ENCODE measurements around the gene RUNX1. TPM values are rescaled to one million over a fixed set of nuclear protein-coding genes. Genes with fewer than 3 reads are reported as not detected.

RUNX1 gene
- total and polyA plus RNA-seq, 10 of the 15 experiments (the other 5 are each of a cell fraction or from before 2014, with no cell fraction given): 0.90 to 15.2 (median 4.1) TPM

DNA sequence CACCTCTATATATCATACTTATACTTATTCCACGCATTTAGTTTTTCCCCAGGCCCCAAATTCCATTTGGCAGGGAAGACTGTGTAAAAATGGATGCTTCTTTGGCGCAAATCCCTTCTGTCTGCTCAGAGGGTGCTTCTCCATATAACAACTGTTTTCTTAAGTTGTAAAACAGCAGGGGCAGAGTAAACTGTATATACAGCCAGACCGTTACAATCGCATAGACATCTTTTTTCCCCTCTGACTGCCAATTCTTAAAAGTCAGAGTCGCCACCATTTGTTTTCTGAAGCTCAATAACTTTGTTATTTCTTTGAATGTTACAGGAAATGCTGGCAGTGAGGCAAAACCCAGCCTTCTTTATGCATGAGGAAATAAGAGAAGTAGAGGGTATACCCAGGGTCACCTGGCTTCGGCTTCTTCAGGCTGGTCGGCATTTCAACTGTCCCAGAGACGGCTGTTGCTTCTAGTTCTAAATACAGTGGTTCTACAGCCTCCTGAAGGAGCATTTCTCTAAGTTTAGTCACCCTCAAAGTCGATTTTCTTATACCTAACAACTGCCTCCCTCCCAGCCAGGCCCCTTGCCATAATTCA lies 191.9 kb downstream of the RUNX1 start:
- POLR2A ChIA-PET: no interaction called here
- no TSS peak for BruUV-seq (replicated peaks)
- Histone ChIP-seq H3K27ac (ENCODE audit: control insufficient read depth, insufficient read depth) (no peak overlapping the region), H3K4me3 (no peak overlapping the region), H3K27me3 (replicated peaks in 1 of 2; ENCODE audit: control insufficient read depth in 2 of 2, insufficient read depth in 2 of 2, low read length in 1 of 2) (no peaks in the 10 kb centered on the region), H3K9ac (ENCODE audit: control insufficient read depth, insufficient read depth, low read length) (no peak overlapping the region), H4K20me1 (ENCODE audit: control insufficient read depth, insufficient read depth) (peaks cover 2% of the 10 kb centered on the region; the same call in 1 of the 2 replicates), H3K36me3 (ENCODE audit: control insufficient read depth in 2 of 2, insufficient read depth in 2 of 2, low read length in 1 of 2) (peaks cover 0 to 2% of the 10 kb centered on the region in 2 experiments; a peak in 2 of 4 replicates), H2AFZ (ENCODE audit: control insufficient read depth, low read depth, low read length) (no peak overlapping the region), H3K4me2 (ENCODE audit: control insufficient read depth, insufficient read depth) (no peak overlapping the region), H3K9me3 (replicated peaks; ENCODE audit: control insufficient read depth, insufficient read depth, low read length) (no peaks in the 10 kb centered on the region), H3K4me1 (ENCODE audit: control insufficient read depth, insufficient read depth, low read length) (no peaks in the 10 kb centered on the region), H3K79me2 (ENCODE audit: control insufficient read depth, insufficient read depth, low read length) (no peaks in the 10 kb centered on the region)
- intact Hi-C loops (cut with micrococcal nuclease; ENCODE audit: unreplicated experiment) (no loop called here), in situ Hi-C loops (cut with MboI) (loop anchor here (25.0 kb wide), 2 partner anchors 845 to 1595 kb away; partner anchors contain the start of gene IL10RB)
- SMC1A ChIA-PET (ENCODE audit: uncharacterized antibody, unreplicated experiment): interaction anchor here (0.6 to 1.3 kb wide), 2 partner anchors 30 to 1255 kb away, joined by 3 to 5 read pairs; no protein-coding TSS in a partner anchor
- WGBS (ENCODE audit: insufficient coverage, insufficient replicate concordance, low lambda C conversion rate, missing lambda C conversion rate): 42% methylated on average over 9 of the region's 9 CpGs
- CTCF ChIA-PET: no interaction called here
- FAIRE-seq: no peak
- RAD21 ChIA-PET (ENCODE audit: unreplicated experiment): interaction anchor here (1.0 to 1.2 kb wide), 2 partner anchors 32 to 113 kb away, joined by 3 read pairs; no protein-coding TSS in a partner anchor
- ATAC-seq: no peak
- DNase-seq (ENCODE audit: low read depth, low spot score): no peak
- TF ChIP-seq, protein P1, sequence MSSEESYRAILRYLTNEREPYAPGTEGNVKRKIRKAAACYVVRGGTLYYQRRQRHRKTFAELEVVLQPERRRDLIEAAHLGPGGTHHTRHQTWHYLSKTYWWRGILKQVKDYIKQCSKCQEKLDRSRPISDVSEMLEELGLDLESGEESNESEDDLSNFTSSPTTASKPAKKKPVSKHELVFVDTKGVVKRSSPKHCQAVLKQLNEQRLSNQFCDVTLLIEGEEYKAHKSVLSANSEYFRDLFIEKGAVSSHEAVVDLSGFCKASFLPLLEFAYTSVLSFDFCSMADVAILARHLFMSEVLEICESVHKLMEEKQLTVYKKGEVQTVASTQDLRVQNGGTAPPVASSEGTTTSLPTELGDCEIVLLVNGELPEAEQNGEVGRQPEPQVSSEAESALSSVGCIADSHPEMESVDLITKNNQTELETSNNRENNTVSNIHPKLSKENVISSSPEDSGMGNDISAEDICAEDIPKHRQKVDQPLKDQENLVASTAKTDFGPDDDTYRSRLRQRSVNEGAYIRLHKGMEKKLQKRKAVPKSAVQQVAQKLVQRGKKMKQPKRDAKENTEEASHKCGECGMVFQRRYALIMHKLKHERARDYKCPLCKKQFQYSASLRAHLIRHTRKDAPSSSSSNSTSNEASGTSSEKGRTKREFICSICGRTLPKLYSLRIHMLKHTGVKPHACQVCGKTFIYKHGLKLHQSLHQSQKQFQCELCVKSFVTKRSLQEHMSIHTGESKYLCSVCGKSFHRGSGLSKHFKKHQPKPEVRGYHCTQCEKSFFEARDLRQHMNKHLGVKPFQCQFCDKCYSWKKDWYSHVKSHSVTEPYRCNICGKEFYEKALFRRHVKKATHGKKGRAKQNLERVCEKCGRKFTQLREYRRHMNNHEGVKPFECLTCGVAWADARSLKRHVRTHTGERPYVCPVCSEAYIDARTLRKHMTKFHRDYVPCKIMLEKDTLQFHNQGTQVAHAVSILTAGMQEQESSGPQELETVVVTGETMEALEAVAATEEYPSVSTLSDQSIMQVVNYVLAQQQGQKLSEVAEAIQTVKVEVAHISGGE (CRISPR knock-in tag; IDR thresholded peaks at IDR 0.05): no peak
- TF ChIP-seq ATF7 (IDR thresholded peaks at IDR 0.05; ENCODE audit: low read depth) (no peak), ZNF622 (IDR thresholded peaks at IDR 0.05) (no peak), ZNF592 (IDR thresholded peaks at IDR 0.05) (no peak), TCF3 (IDR thresholded peaks at IDR 0.05; ENCODE audit: borderline replicate concordance, insufficient read depth, low read depth, low read length) (no peak), RCOR1 (conservative IDR thresholded peaks at IDR 0.05; ENCODE audit: low read depth, low read length) (no peak), TCF7 (IDR thresholded peaks at IDR 0.05; ENCODE audit: borderline replicate concordance) (no peak), ZNF217 (IDR thresholded peaks at IDR 0.05) (no peak), ZZZ3 (IDR thresholded peaks at IDR 0.05; ENCODE audit: control insufficient read depth, insufficient read length, low read depth) (no peak), POLR2A (IDR thresholded peaks at IDR 0.05; ENCODE audit: low read depth, low read length) (no peak), NFIC (IDR thresholded peaks at IDR 0.05; ENCODE audit: low read depth, low read length) (no peak), NFXL1 (IDR thresholded peaks at IDR 0.05; ENCODE audit: borderline replicate concordance) (no peak), RAD51 (IDR thresholded peaks at IDR 0.05) (no peak)
- TF ChIP-seq, protein P2, sequence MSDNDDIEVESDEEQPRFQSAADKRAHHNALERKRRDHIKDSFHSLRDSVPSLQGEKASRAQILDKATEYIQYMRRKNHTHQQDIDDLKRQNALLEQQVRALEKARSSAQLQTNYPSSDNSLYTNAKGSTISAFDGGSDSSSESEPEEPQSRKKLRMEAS (IDR thresholded peaks at IDR 0.05; ENCODE audit: low read depth, low read length): no peak
- TF ChIP-seq, protein P3, sequence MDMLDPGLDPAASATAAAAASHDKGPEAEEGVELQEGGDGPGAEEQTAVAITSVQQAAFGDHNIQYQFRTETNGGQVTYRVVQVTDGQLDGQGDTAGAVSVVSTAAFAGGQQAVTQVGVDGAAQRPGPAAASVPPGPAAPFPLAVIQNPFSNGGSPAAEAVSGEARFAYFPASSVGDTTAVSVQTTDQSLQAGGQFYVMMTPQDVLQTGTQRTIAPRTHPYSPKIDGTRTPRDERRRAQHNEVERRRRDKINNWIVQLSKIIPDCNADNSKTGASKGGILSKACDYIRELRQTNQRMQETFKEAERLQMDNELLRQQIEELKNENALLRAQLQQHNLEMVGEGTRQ (IDR thresholded peaks at IDR 0.05; ENCODE audit: borderline replicate concordance, low read depth, low read length): no peak

Data from GM12878 (cell line).